Karpas-422 (cell line): Measurements from ENCODE around the gene CD300A. TPM values are rescaled to one million over a fixed set of nuclear protein-coding genes. Genes with fewer than 3 reads are reported as not detected.

Source experiments
- DNase-seq: peaks from one replicate; pipeline ENCODE4 v3.0.0-alpha.2; 2015
- H2AFZ ChIP-seq: fragments of 200-600 bp; sonication (generic); 2 replicates; pipeline ENCODE4 v1.6.1; 2014; ENCODE audit warnings: antibody characterized with exemption, low read length, mixed read lengths
- H3K27ac ChIP-seq: fragments of 200-600 bp; sonication (generic); 2 replicates; pipeline ENCODE4 v1.5.1; 2014; ENCODE audit warnings: mild to moderate bottlenecking, low read length, moderate library complexity
- H3K27me3 ChIP-seq: fragments of 200-600 bp; sonication (generic); 2 replicates; pipeline ENCODE4 v1.6.1; 2014; ENCODE audit warnings: low read length, mixed read lengths
- H3K36me3 ChIP-seq: fragments of 200-600 bp; sonication (generic); 2 replicates; pipeline ENCODE4 v1.6.1; 2014; ENCODE audit warnings: low read length, mixed read lengths; ENCODE audit not compliant: insufficient read depth
- H3K4me1 ChIP-seq: fragments of 200-600 bp; sonication (generic); 2 replicates; pipeline ENCODE4 v1.6.1; 2014; ENCODE audit warnings: mild to moderate bottlenecking, low read length, mixed read lengths
- H3K4me2 ChIP-seq: fragments of 200-600 bp; sonication (generic); 2 replicates; pipeline ENCODE4 v1.6.1; 2014; ENCODE audit warnings: low read length, low read depth, mild to moderate bottlenecking; ENCODE audit not compliant: poor library complexity, severe bottlenecking
- H3K4me3 ChIP-seq: fragments of 200-600 bp; sonication (generic); 2 replicates; pipeline ENCODE4 v1.5.1; 2014; ENCODE audit warnings: mild to moderate bottlenecking, antibody characterized with exemption, low read length, mixed read lengths
- H3K79me2 ChIP-seq: fragments of 200-600 bp; sonication (generic); 2 replicates; pipeline ENCODE4 v1.6.1; 2014; ENCODE audit warnings: mild to moderate bottlenecking, low read length, mixed read lengths
- H3K9ac ChIP-seq: fragments of 200-600 bp; sonication (generic); 2 replicates; pipeline ENCODE4 v1.6.0; 2014; ENCODE audit warnings: low read length
- H3K9me2 ChIP-seq: fragments of 200-600 bp; sonication (generic), shearing (Covaris generic); replicated peaks from 2 replicates; pipeline ENCODE4 v1.6.0; 2014; ENCODE audit warnings: mild to moderate bottlenecking, low read length, moderate library complexity; ENCODE audit not compliant: insufficient read depth
- H3K9me3 ChIP-seq: fragments of 300-700, 200-600 bp; sonication (generic); 2 replicates; pipeline ENCODE4 v1.6.1; 2014; ENCODE audit warnings: low read length, mixed read lengths
- H4K20me1 ChIP-seq: fragments of 200-600 bp; sonication (generic); 2 replicates; pipeline ENCODE4 v1.6.1; 2014; ENCODE audit warnings: mild to moderate bottlenecking, antibody characterized with exemption, low read length, low read depth; ENCODE audit not compliant: insufficient read depth
- total RNA-seq: library from RNA; depleted of rRNA; stranded (reverse); fragments of >200 nt; shearing (Covaris generic); gene quantifications from 2 replicates; pipeline ENCODE4 v1.2.3, GENCODE V29; 2014; ENCODE audit warnings: low replicate concordance

The CD300A gene
- total RNA-seq, 1 experiment from 2014 or later: not detected

- Histone ChIP-seq H3K79me2 (no peaks in the 10 kb centered on the region), H3K9me3 (no peaks in the 10 kb centered on the region), H3K36me3 (no peaks in the 10 kb centered on the region), H3K27me3 (no peaks in the 10 kb centered on the region), H3K4me1 (no peaks in the 10 kb centered on the region), H3K27ac (no peak overlapping the region), H3K9me2 (no peaks in the 10 kb centered on the region), H4K20me1 (no peaks in the 10 kb centered on the region), H3K9ac (no peak overlapping the region), H3K4me3 (no peak overlapping the region), H3K4me2 (no peak overlapping the region), H2AFZ (no peak overlapping the region)
- DNase-seq: no peak
Measured at GRCh38 chr17:74427763-74428153, 38.7 kb upstream of the CD300A start.

GRCh38 chr17:74429604-74430384 lies 36.6 kb upstream of the CD300A start:
- Histone ChIP-seq H3K36me3 (no peaks in the 10 kb centered on the region), H3K27me3 (no peaks in the 10 kb centered on the region), H3K9me2 (no peaks in the 10 kb centered on the region), H3K27ac (no peak overlapping the region), H3K4me1 (no peaks in the 10 kb centered on the region), H3K9ac (no peak overlapping the region), H3K4me3 (no peak overlapping the region), H4K20me1 (no peaks in the 10 kb centered on the region), H3K4me2 (no peak overlapping the region), H3K79me2 (no peaks in the 10 kb centered on the region), H3K9me3 (no peaks in the 10 kb centered on the region), H2AFZ (no peak overlapping the region)
- no peak for DNase-seq

DNA sequence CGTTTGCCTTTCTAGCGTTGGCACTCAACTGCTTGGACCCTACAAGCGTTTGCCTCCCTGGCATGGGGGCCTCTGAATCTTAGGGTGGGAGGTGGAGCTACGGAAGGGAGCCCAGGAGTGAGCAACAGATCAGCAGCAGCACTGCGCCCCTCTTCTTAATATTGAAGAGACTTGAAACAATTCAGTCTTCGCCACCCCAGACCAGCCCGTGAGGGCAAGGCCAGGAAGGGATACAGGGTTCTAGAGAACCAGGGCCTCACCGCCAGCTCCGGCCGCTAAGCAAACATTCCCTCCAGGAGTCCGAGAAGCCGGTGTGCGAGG lies 36.1 kb upstream of the CD300A start:
- Histone ChIP-seq H3K27ac (no peak overlapping the region), H3K79me2 (no peaks in the 10 kb centered on the region), H3K27me3 (no peaks in the 10 kb centered on the region), H3K9me2 (no peaks in the 10 kb centered on the region), H3K4me3 (no peak overlapping the region), H3K4me2 (no peak overlapping the region), H3K9me3 (no peaks in the 10 kb centered on the region), H3K4me1 (no peaks in the 10 kb centered on the region), H4K20me1 (no peaks in the 10 kb centered on the region), H2AFZ (no peak overlapping the region), H3K36me3 (no peaks in the 10 kb centered on the region), H3K9ac (no peak overlapping the region)
- no peak for DNase-seq

GRCh38 chr17:74430706-74431567 lies 35.5 kb upstream of the CD300A start:
- H3K4me3 ChIP-seq: no peak overlapping the region
- no peaks in the 10 kb centered on the region for H3K27me3 ChIP-seq
- H2AFZ ChIP-seq: no peak overlapping the region

GRCh38 chr17:74431568-74432423 lies 34.6 kb upstream of the CD300A start, which contains the start of gene GPRC5C:
Gene GPRC5C (plus strand): TSS chr17:74432088. CDS start chr17:74439777, 7,689 bp downstream.
- Histone ChIP-seq H3K79me2 (no peaks in the 10 kb centered on the region), H3K4me2 (no peak within 1 kb of the TSS)

More at GRCh38 chr17:74430706-74431567, 35.5 kb upstream of the CD300A start:
- no peak overlapping the region for H3K27ac ChIP-seq
- DNase-seq: no peak
- no peak overlapping the region for H3K9ac ChIP-seq
- no peaks in the 10 kb centered on the region for H3K9me2 ChIP-seq
- no peaks in the 10 kb centered on the region for H3K79me2 ChIP-seq
- no peaks in the 10 kb centered on the region for H3K36me3 ChIP-seq
- no peaks in the 10 kb centered on the region for H3K9me3 ChIP-seq
- H3K4me1 ChIP-seq: no peaks in the 10 kb centered on the region
- H4K20me1 ChIP-seq: no peaks in the 10 kb centered on the region
- no peak overlapping the region for H3K4me2 ChIP-seq

GRCh38 chr17:74432424-74432690 lies 34.1 kb upstream of the CD300A start:
- Histone ChIP-seq H3K27ac (no peak overlapping the region), H3K79me2 (no peaks in the 10 kb centered on the region), H3K36me3 (no peaks in the 10 kb centered on the region), H3K4me3 (no peak overlapping the region), H3K9me3 (no peaks in the 10 kb centered on the region), H2AFZ (no peak overlapping the region), H3K9ac (no peak overlapping the region), H3K27me3 (no peaks in the 10 kb centered on the region), H3K4me2 (no peak overlapping the region), H3K4me1 (no peaks in the 10 kb centered on the region), H3K9me2 (no peaks in the 10 kb centered on the region), H4K20me1 (no peaks in the 10 kb centered on the region)
- DNase-seq: no peak

More at GRCh38 chr17:74431568-74432423, 34.6 kb upstream of the CD300A start, which contains the start of gene GPRC5C:
- H3K9me3 ChIP-seq: no peaks in the 10 kb centered on the region
- no peaks in the 10 kb centered on the region for H3K9me2 ChIP-seq
- H3K27ac ChIP-seq: no peak within 1 kb of the TSS
- no peaks in the 10 kb centered on the region for H4K20me1 ChIP-seq
- H3K27me3 ChIP-seq: no peaks in the 10 kb centered on the region
- H3K9ac ChIP-seq: no peak within 1 kb of the TSS
- no peaks in the 10 kb centered on the region for H3K4me1 ChIP-seq
- H3K36me3 ChIP-seq: no peaks in the 10 kb centered on the region
- no peak within 1 kb of the TSS for H2AFZ ChIP-seq
- no peak within 1 kb of the TSS for H3K4me3 ChIP-seq
- no peak for DNase-seq

DNA sequence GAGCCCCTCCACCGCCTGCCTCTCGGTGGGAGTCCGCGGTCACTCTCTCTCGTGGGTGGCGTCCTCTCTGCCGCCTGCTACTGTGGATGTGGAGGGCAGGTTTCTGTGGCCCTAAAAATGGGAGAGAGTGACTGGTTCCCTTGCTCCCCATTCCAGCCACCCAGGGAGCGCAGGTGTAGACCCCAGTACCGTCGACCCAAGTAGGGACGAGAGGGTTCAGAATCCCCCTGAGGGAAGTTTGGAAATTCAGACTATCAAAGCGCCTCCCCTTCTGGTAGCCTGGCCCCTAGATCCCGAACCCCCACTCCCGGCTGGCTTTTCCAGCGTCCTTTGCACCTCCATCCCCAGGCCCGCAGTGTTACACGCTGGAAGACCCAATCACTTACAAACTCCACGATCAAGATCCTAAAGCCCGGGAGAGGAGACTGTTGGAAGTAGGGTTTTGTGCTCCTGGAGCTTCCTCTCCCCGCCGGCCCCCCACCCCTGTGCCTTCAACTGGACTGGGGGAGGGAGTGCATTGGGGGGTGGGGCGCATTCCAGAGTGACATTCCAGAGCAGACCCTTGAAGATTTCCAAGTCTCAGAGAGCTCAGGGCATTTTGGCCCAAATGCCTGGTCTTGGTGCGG lies 33.6 kb upstream of the CD300A start:
- Histone ChIP-seq H3K4me1 (no peaks in the 10 kb centered on the region), H3K79me2 (no peaks in the 10 kb centered on the region), H3K9ac (no peak overlapping the region), H3K9me3 (no peaks in the 10 kb centered on the region), H3K27ac (no peak overlapping the region), H4K20me1 (no peaks in the 10 kb centered on the region), H3K4me2 (no peak overlapping the region), H3K27me3 (no peaks in the 10 kb centered on the region), H2AFZ (no peak overlapping the region), H3K4me3 (no peak overlapping the region), H3K36me3 (no peaks in the 10 kb centered on the region), H3K9me2 (no peaks in the 10 kb centered on the region)
- no peak for DNase-seq
